Left ventricle myocardium inferior (tissue), 1 donor: ENCODE data around the gene FBXW11. TPM values are rescaled to one million over a fixed set of nuclear protein-coding genes. Genes with fewer than 3 reads are reported as not detected.

Experiments used
- DNase-seq: peaks from one replicate; pipeline ENCODE4 v3.0.0-alpha.2; 2020
- H3K27ac ChIP-seq: fragments of 200-600 bp; replicated peaks from 2 replicates; pipeline ENCODE4 v1.8.0; 2021
- H3K27me3 ChIP-seq: fragments of 200-600 bp; 2 replicates; pipeline ENCODE4 v1.8.0; 2021; ENCODE audit warnings: low read depth
- H3K36me3 ChIP-seq: fragments of 200-600 bp; 2 replicates; pipeline ENCODE4 v1.8.0; 2021
- H3K4me1 ChIP-seq: fragments of 200-600 bp; 2 replicates; pipeline ENCODE4 v1.8.0; 2021
- H3K4me3 ChIP-seq: fragments of 200-600 bp; 2 replicates; pipeline ENCODE4 v1.8.0; 2021; ENCODE audit warnings: mild to moderate bottlenecking, moderate library complexity
- H3K9me3 ChIP-seq: fragments of 200-600 bp; replicated peaks from 2 replicates; pipeline ENCODE4 v1.8.0; 2021
- intact Hi-C: fragments of 100-400 bp; cut with micrococcal nuclease; formaldehyde crosslinking; loops from one replicate; pipeline ENCODE4 v1.11.0; 2022
- total RNA-seq: library from RNA; stranded (reverse); fragmentation: NEBNext Ultra II Directional; extraction: Animal tissue kit (Norgen Biotek cat#: 25700); gene quantifications from one replicate; pipeline ENCODE4 v1.2.1, GENCODE V29; 2021
- TF ChIP-seq, protein P1 (sequence below): fragments of 200-600 bp; IDR thresholded peaks from 2 replicates; pipeline ENCODE4 v1.8.0; 2021; ENCODE audit warnings: antibody characterized with exemption, mild to moderate bottlenecking, borderline replicate concordance
- donor health status: DM: no; HTN: yes; CAD: no; lungs with severe emphysema.

The FBXW11 gene
- total RNA-seq, 1 donor from 2014 or later: 69.0 TPM

DNA sequence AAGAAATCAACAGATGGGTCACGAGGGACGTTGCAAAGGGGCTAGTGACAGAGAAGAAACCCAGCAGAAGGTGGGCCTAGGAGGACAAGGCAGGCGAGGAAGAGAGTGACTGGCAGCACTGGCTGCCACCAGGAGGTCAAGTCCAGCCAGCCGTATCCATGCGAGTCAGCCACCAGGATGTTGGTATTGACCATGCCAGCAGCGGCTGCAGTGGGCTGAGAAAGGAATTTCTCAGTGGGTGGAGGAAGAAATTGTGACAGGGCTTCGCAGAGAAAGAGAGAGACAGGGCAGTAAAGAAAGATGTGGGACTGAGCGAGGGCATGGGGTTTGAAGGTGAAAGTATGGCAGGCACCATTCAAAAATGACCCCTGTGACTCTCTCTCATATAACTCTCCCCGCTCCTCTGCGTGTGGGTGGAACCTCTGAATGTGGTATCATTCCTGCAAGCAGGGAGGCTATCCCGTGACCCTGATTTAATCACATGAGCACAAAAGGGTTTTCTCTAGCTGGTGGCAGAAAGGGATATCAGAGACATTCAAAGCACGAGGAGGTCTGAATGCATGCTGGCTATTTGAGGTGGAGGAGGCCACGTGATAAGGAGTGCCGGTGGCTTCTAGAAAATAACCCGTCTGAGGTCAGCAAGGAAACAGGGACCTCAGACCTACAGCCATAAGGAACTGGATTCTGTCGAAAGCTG, 45.4 kb upstream of the FBXW11 start:
- TF ChIP-seq, protein P1, sequence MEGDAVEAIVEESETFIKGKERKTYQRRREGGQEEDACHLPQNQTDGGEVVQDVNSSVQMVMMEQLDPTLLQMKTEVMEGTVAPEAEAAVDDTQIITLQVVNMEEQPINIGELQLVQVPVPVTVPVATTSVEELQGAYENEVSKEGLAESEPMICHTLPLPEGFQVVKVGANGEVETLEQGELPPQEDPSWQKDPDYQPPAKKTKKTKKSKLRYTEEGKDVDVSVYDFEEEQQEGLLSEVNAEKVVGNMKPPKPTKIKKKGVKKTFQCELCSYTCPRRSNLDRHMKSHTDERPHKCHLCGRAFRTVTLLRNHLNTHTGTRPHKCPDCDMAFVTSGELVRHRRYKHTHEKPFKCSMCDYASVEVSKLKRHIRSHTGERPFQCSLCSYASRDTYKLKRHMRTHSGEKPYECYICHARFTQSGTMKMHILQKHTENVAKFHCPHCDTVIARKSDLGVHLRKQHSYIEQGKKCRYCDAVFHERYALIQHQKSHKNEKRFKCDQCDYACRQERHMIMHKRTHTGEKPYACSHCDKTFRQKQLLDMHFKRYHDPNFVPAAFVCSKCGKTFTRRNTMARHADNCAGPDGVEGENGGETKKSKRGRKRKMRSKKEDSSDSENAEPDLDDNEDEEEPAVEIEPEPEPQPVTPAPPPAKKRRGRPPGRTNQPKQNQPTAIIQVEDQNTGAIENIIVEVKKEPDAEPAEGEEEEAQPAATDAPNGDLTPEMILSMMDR: no peak

DNA sequence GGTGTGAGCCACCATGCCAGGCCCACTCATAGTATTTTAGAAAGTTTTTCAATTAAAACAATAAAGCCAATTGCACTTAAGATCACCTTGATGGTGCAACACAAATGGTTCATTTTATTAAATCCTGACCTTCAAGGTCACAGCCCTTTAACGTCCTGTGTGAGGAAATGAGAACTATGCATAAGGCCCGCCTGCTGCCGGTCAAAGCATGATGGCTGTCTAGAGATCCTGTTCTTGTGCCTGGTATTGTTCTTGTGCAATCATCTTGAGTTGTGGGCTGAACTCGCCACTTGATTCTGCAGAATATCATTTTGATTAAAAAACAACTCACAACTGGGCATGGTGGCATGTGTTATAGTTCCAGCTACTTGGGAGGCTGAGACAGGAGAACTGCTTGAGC, 43.6 kb upstream of the FBXW11 start:
- Histone ChIP-seq H3K27me3 (no peaks in the 10 kb centered on the region), H3K27ac (no peak overlapping the region), H3K9me3 (no peaks in the 10 kb centered on the region), H3K4me1 (peaks cover 24% of the 10 kb centered on the region), H3K4me3 (no peak overlapping the region), H3K36me3 (peaks cover 44% of the 10 kb centered on the region)
- intact Hi-C loops: no loop called here
- no peak for DNase-seq
- TF ChIP-seq, protein P1: no peak

More for the DNA sequence above, 45.4 kb upstream of the FBXW11 start:
- Histone ChIP-seq H3K4me3 (peak overlapping the region; percentile 11), H3K4me1 (peaks cover 24% of the 10 kb centered on the region), H3K9me3 (no peaks in the 10 kb centered on the region), H3K27ac (peak overlapping the region; percentile 69), H3K36me3 (peaks cover 54% of the 10 kb centered on the region), H3K27me3 (no peaks in the 10 kb centered on the region)
- intact Hi-C loops: no loop called here
- DNase-seq: no peak

DNA sequence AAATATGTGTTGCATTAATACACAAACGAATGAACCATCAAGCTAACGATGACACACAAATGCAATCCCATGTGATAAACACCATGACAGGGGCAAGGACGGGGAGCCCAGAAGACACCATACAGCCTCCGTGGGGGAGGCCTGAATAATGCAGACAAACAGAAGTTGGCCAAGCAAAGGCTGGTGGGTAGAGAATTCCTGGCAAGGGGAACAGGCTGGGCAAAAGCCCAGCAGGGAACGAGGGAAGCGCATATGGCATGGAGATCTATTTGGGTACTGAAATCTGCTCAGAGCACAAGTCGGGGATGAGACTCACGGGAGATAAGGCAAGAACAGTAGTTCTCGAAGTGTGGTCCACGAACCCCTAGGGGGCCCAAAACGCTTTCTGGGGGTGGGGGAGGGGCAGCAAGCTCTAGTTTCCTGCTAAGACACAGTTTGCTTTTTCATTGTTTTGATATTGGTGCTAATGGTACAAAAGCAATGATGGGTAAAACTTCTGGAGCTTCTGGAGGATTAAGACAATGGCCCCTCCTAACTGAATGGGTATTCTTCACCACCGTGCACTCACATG, 42.9 kb upstream of the FBXW11 start:
- no peaks in the 10 kb centered on the region for H3K27me3 ChIP-seq
- H3K27ac ChIP-seq: no peak overlapping the region
- intact Hi-C loops: loop anchor here (10.0 kb wide), 1 partner anchor 635 kb away; the partner anchor contains the start of gene FGF18
- TF ChIP-seq, protein P1: no peak
- no peak for DNase-seq
- H3K36me3 ChIP-seq: peaks cover 46% of the 10 kb centered on the region
- no peaks in the 10 kb centered on the region for H3K9me3 ChIP-seq
- H3K4me1 ChIP-seq: peaks cover 24% of the 10 kb centered on the region
- H3K4me3 ChIP-seq: no peak overlapping the region

DNA sequence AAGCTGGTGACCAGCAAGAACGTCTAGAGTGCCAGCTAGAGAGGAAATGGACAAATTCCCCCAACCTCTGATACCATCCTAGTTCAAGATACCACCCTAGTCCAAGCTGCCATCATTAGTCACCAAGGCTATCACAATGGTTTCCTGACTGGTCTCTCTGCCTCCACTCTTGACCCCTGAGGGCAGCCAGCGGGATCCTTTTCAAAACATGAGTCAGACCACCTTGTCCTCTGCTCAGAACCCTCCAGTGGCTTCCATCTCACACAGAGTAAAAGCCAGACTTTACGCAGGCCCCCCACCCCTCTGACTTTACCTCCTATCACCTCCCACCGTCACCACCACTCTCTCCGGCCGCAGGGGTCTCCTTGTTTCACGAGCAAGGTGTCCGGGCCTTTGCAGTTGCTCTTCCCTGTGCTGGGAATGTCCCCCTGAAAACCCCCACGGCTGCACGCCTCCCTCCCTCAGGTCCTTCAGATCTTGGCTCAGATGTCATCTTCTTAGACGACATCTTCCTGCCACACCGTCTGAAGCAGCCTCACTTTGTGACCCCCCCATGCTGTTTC, 42.2 kb upstream of the FBXW11 start:
- H3K9me3 ChIP-seq: no peaks in the 10 kb centered on the region
- H3K36me3 ChIP-seq: peaks cover 39% of the 10 kb centered on the region
- H3K27me3 ChIP-seq: no peaks in the 10 kb centered on the region
- no peak for DNase-seq
- no peak overlapping the region for H3K27ac ChIP-seq
- TF ChIP-seq, protein P1: no peak
- intact Hi-C loops: loop anchor here (10.0 kb wide), 1 partner anchor 634 kb away; the partner anchor contains the start of gene FGF18
- no peak overlapping the region for H3K4me3 ChIP-seq
- peaks cover 24% of the 10 kb centered on the region for H3K4me1 ChIP-seq

DNA sequence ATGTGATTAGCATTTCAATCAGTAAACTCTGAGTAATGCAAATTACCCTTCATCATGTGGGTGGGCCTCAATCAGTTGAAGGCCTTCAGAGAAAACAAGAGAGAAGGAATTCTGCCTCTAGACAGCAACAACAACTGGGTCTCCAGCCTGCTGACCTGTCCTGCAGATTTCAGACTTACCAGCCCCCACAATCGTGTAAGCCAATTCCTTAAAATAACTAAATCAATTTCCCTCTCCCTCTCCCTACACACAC, 41.7 kb upstream of the FBXW11 start:
- H3K36me3 ChIP-seq: peaks cover 34% of the 10 kb centered on the region
- intact Hi-C loops: loop anchor here (10.0 kb wide), 1 partner anchor 633 kb away; the partner anchor contains the start of gene FGF18
- TF ChIP-seq, protein P1: no peak

More for the DNA sequence above, 41.7 kb upstream of the FBXW11 start:
- Histone ChIP-seq H3K4me1 (peaks cover 24% of the 10 kb centered on the region), H3K4me3 (no peak overlapping the region), H3K27ac (no peak overlapping the region), H3K27me3 (no peaks in the 10 kb centered on the region), H3K9me3 (no peaks in the 10 kb centered on the region)
- DNase-seq: no peak
